ENCODE results near the gene TMEM176A.

The TMEM176A gene

GRCh38 chr7:150849204-150849775 lies 48.7 kb downstream of the TMEM176A start:
- no peak for DNase-seq

GRCh38 chr7:150850273-150850672 lies 49.7 kb downstream of the TMEM176A start:
- no peak for DNase-seq

GRCh38 chr7:150851492-150852370 lies 51.2 kb downstream of the TMEM176A start:
- no peak for DNase-seq

- no peak for DNase-seq
Measured at GRCh38 chr7:150852371-150852905, 51.9 kb downstream of the TMEM176A start, which contains the start of gene AOC1. Gene AOC1 (plus strand): TSS chr7:150852517. CDS start chr7:150856471, 3,954 bp downstream.

DNA sequence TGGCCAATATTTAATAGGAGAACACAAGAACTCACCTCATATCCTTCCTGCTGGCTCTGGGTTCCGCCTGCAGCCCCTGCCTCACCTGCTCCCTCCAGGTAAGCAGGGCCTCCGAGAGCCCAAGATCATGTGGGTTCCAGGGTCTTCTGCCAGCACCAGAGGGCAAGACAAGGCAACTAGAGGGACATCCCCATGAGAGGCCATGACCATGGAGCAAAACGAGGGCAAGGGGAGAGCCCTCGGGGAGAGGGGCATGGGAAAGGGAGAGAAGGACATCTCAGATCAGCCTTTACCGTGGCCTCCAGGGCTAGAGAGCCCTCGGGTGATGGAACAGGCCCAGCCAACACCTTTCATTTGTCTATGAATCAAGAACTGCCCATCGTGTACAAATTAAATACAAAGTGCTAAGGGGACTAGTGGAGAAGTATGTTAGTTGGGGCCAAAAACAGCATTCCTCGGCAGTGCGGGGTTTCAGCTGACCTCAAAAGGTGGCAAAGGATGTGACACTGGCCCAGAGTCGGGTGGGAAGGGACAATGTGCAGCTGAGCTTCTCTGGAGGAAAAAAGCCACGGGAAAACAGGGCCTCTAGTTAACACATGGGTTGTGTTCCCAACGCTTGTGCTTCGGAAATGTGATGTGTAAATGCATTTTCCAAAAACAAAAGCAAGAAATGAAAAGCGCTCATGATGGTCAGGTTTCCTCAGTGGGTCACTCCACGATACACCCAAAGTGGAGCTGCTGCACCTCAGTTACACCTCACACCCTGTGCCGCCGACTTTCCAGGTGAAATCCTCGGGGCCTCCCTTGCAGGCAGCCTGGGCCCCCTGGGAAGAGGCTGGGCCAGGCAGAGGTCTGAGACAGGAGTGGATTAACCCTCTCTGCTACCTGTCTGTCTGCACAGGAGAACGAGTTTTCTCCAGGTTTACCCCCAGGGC lies 53.8 kb downstream of the TMEM176A start:
- no peak for DNase-seq
